Vagina (tissue), 2 donors: Measurements from ENCODE around the gene RERG. TPM values are rescaled to one million over a fixed set of nuclear protein-coding genes. Genes with fewer than 3 reads are reported as not detected.

Source experiments
- DNase-seq, 2 donors: peaks; one replicate each; pipeline ENCODE4 v3.0.0-alpha.2; 2017; ENCODE audit errors: extremely low spot score in 2 of 2
- H3K27ac ChIP-seq: fragments of 200-600 bp; sonication (generic); one replicate; pipeline ENCODE4 v1.5.1; 2019
- H3K27me3 ChIP-seq: fragments of 200-600 bp; sonication (generic); one replicate; pipeline ENCODE4 v1.5.1; 2019
- H3K36me3 ChIP-seq, 2 donors: fragments of 200-600 bp; sonication (generic); one replicate each; pipeline ENCODE4 v1.5.1; 2017 to 2019
- H3K4me1 ChIP-seq: fragments of 200-600 bp; sonication (generic); one replicate; pipeline ENCODE4 v1.5.1; 2019
- H3K4me3 ChIP-seq, 2 donors: fragments of 200-600 bp; sonication (generic); 1 replicate in 1 of 2; 2 replicates in 1 of 2; pipeline ENCODE4 v1.5.1; 2016 to 2019
- H3K9me3 ChIP-seq: fragments of 200-600 bp; sonication (generic); one replicate; pipeline ENCODE4 v1.5.1; 2019
- POLR2A ChIP-seq, 2 donors: fragments of 450-650 bp; IDR thresholded peaks; one replicate each; pipeline ENCODE4 v1.6.1; 2017; ENCODE audit warnings: antibody characterized with exemption in 2 of 2, mild to moderate bottlenecking in 2 of 2, moderate library complexity in 2 of 2
- POLR2AphosphoS5 ChIP-seq, 2 donors: sonication (generic); formaldehyde crosslinking; IDR thresholded peaks; one replicate each; pipeline ENCODE4 v1.9.0; 2017; ENCODE audit warnings: antibody characterized with exemption in 2 of 2, mild to moderate bottlenecking in 2 of 2, low read depth in 1 of 2; ENCODE audit not compliant: insufficient read depth in 1 of 2
- intact Hi-C: fragments of 100-400 bp; cut with DNase I; formaldehyde crosslinking; loops from one replicate; pipeline ENCODE4 v1.15.1; 2023
- total RNA-seq: library from RNA; depleted of rRNA; stranded (reverse); fragments of >200 nt; gene quantifications from one replicate; pipeline ENCODE4 v1.2.3, GENCODE V29; 2016
- TF ChIP-seq, protein P1 (sequence below), 3 experiments: fragments of 450-650 bp in 2 of 3; fragments of 200-600 bp in 1 of 3; sonication (generic) in 1 of 3; IDR thresholded peaks; one replicate each; pipeline ENCODE4 v1.5.1; 2017 to 2019; ENCODE audit warnings: antibody characterized with exemption in 3 of 3, mild to moderate bottlenecking in 2 of 3, moderate library complexity in 2 of 3

The RERG gene
- total RNA-seq, 1 donor from 2014 or later = 31.9 TPM

DNA sequence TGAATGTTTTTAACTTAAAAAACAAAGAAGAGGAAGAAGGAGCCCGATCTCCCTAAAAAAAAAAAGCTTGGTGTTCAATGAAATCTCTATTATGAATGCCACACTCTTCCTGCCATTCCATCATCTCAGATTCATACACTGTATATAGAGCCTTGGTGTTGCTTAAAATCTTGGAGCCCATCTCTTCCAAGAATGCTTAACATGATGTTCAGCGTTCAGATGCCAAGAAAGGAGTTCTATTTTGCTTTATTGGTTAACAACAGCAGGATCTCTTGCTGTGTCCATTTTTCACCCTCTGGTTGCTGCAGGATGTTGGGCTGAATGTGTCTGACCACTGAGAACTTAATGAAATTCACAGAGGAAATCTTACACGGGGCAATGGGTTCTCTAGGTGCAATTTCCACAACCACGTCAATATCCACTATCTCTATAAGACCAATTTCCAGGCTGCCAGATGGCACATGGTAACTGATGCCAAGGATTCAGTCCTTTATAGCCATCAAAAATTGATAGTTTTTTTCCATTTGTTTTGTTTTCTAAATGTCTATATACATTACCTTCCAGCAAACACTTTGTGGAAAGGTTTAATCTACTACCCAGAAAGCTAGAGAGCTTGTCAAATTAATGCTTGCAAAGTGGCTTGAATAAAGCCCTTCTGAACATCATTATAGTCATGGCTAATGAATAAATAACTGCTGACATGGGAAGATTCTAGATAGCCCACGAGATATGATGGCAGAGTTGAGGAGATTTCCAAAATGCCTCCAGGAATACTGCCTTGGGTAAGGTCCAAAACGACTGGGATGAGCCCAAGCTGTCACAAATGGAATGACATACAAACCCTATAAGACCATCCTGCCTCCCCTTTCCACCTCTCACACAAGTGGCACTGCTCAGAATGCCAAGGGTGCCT, 26.5 kb downstream of the RERG start:
- no peaks in the 10 kb centered on the region for H3K9me3 ChIP-seq
- no peak for DNase-seq
- TF ChIP-seq POLR2A (IDR thresholded peaks at IDR 0.05) (no peak), POLR2AphosphoS5 (IDR thresholded peaks at IDR 0.05; ENCODE audit: insufficient read depth in 1 of 2, low read depth in 1 of 2) (no peak)
- TF ChIP-seq, protein P1, sequence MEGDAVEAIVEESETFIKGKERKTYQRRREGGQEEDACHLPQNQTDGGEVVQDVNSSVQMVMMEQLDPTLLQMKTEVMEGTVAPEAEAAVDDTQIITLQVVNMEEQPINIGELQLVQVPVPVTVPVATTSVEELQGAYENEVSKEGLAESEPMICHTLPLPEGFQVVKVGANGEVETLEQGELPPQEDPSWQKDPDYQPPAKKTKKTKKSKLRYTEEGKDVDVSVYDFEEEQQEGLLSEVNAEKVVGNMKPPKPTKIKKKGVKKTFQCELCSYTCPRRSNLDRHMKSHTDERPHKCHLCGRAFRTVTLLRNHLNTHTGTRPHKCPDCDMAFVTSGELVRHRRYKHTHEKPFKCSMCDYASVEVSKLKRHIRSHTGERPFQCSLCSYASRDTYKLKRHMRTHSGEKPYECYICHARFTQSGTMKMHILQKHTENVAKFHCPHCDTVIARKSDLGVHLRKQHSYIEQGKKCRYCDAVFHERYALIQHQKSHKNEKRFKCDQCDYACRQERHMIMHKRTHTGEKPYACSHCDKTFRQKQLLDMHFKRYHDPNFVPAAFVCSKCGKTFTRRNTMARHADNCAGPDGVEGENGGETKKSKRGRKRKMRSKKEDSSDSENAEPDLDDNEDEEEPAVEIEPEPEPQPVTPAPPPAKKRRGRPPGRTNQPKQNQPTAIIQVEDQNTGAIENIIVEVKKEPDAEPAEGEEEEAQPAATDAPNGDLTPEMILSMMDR (IDR thresholded peaks at IDR 0.05) = no peak
- H3K4me3 ChIP-seq = no peak overlapping the region
- no peak overlapping the region for H3K27ac ChIP-seq
- H3K27me3 ChIP-seq = no peaks in the 10 kb centered on the region
- H3K4me1 ChIP-seq = peaks cover 52% of the 10 kb centered on the region
- intact Hi-C loops = no loop called here
- H3K36me3 ChIP-seq = no peaks in the 10 kb centered on the region

DNA sequence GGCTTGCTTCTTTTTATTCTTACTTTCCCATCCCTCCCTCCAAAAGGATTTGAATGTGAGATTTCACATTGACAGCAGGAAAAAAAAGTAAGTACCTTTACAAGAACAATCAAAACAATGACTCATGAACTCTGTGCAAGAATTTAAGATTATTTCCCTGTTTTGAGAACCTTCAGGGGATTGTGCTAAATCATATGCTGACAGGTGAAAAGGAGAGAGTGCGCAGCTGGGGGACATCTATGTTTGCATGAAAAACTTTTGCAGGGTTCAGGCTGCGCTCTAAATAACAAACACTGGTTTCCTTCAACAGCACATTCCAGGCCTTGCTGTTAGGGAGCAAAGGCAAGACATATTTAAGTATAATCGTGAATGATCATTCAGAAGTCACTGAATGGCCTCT, 27.3 kb downstream of the RERG start:
- H3K4me1 ChIP-seq = peaks cover 52% of the 10 kb centered on the region
- H3K4me3 ChIP-seq = no peak overlapping the region
- DNase-seq = no peak
- no peaks in the 10 kb centered on the region for H3K9me3 ChIP-seq
- H3K36me3 ChIP-seq = no peaks in the 10 kb centered on the region
- TF ChIP-seq POLR2AphosphoS5 (IDR thresholded peaks at IDR 0.05; ENCODE audit: insufficient read depth in 1 of 2, low read depth in 1 of 2) (no peak), POLR2A (IDR thresholded peaks at IDR 0.05) (no peak)
- TF ChIP-seq, protein P1 (IDR thresholded peaks at IDR 0.05) = no peak
- no peak overlapping the region for H3K27ac ChIP-seq
- intact Hi-C loops = no loop called here
- no peaks in the 10 kb centered on the region for H3K27me3 ChIP-seq

DNA sequence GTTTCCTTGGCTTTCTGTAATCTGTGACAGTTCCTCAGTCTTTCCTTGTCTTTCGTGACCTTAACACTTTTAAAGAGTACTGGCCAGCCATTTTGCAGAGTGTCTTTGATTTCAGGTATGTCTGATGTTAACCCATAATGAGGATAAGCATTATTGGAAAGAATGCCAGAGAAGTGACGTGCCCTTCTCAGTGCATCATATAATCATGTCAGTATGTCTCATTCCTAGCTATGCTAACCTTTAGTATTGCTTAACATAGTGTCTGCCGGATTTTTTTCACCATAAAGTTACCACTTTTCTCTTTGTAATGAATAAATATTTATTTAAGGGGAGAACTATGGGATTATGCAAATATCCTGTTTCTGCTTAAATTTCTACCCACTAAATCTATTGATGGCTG, 28.5 kb downstream of the RERG start:
- TF ChIP-seq POLR2AphosphoS5 (IDR thresholded peaks at IDR 0.05; ENCODE audit: insufficient read depth in 1 of 2, low read depth in 1 of 2) (no peak), POLR2A (IDR thresholded peaks at IDR 0.05) (no peak)
- TF ChIP-seq, protein P1 (IDR thresholded peaks at IDR 0.05) = no peak
- no peaks in the 10 kb centered on the region for H3K9me3 ChIP-seq
- H3K4me3 ChIP-seq = no peak overlapping the region
- intact Hi-C loops = no loop called here
- no peak overlapping the region for H3K27ac ChIP-seq
- no peaks in the 10 kb centered on the region for H3K27me3 ChIP-seq
- DNase-seq = no peak
- H3K36me3 ChIP-seq = no peaks in the 10 kb centered on the region
- peaks cover 52% of the 10 kb centered on the region for H3K4me1 ChIP-seq

DNA sequence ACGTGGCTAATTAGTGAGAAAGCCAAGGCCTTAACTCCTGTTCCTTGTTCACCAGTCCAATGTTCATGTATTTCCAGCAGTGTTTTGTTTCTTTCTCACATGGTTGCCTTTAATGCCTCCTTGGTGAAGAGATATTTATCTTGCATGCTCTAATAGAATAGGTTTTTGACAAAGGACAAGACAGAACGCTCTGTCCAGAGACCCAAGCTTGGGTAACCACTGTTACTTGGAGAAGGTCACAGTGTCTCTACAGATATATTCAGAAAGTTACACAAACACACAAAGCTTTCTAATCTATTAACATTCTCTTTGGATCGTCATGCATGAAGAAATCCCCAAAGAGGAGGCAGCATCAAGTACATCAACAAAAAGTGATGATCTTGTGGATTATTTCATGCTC, 33.1 kb downstream of the RERG start:
- no peak for TF ChIP-seq POLR2A (IDR thresholded peaks at IDR 0.05)
- TF ChIP-seq, protein P1 (IDR thresholded peaks at IDR 0.05) = no peak
- H3K36me3 ChIP-seq = no peaks in the 10 kb centered on the region
- no peak for DNase-seq
- peaks cover 8% of the 10 kb centered on the region for H3K4me1 ChIP-seq
- H3K4me3 ChIP-seq = no peak overlapping the region
- no peak overlapping the region for H3K27ac ChIP-seq
- no peaks in the 10 kb centered on the region for H3K9me3 ChIP-seq
- no peaks in the 10 kb centered on the region for H3K27me3 ChIP-seq
- intact Hi-C loops = no loop called here

DNA sequence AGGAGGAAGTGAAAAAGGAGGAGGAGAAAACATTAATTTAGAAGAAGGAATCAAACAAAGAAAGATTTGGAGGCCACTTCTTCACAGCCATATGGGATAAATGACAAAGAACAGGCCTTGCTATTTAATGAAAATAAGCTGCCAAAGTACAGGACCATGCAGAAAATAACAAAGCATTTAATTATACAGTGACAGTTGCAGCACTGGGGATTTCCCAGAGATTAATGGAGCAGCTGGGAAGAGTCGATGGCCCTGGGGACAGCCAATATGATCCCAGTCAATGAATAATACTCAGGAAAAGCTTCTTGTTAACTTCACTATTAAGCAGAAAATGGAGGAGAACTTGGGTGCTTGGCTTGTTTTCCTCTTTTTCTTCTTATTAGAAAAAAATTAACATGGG, 34.6 kb downstream of the RERG start:
- Histone ChIP-seq H3K27me3 (no peaks in the 10 kb centered on the region), H3K27ac (no peak overlapping the region), H3K4me3 (no peak overlapping the region), H3K4me1 (no peaks in the 10 kb centered on the region), H3K36me3 (no peaks in the 10 kb centered on the region), H3K9me3 (no peaks in the 10 kb centered on the region)
- TF ChIP-seq POLR2AphosphoS5 (IDR thresholded peaks at IDR 0.05; ENCODE audit: insufficient read depth in 1 of 2, low read depth in 1 of 2) (no peak), POLR2A (IDR thresholded peaks at IDR 0.05) (no peak)
- TF ChIP-seq, protein P1 (IDR thresholded peaks at IDR 0.05) = no peak
- intact Hi-C loops = no loop called here
- no peak for DNase-seq
